Stimulated activated CD4-positive, alpha-beta T cell treated with anti-CD3 and anti-CD28 coated beads, Interleukin-1b, Interleukin-23, amount 100 ng/mL, for 4 hours (primary cell): ENCODE measurements around the gene DCUN1D4.
A peak's percentile ranks its signal among the peaks of the same experiment; 100 is the strongest.
"Not testable (repeated sequence)": the region's sequence is repeated elsewhere in the genome, so short reads cannot be mapped to it uniquely, and the experiment has no call there.

Source experiments
- DNase-seq, 2 donors: peaks; one replicate each; pipeline ENCODE4 v3.0.0-alpha.2; 2020; ENCODE audit warnings: low read depth in 2 of 2

The DCUN1D4 gene

DNA sequence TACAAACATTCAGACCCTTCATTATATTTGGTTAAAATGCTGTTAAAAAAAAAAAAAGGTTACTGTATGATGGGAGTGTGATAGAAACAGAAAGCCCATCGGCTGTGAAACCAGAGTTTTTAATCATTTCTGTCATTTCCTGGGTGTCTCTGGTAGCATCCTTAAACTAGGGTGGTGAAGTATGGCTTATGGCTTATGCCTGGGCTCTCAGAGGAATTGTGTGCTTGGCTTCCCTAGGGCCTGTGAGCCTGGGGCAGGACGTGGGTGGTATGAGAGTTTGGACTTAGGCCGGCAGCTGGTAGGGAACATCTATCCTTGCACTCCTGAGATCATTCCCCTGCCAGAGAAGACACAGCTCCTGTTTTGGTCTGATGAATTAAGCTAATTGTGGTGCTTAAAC is 52.2 kb downstream of the DCUN1D4 start:
- no peak for DNase-seq

DNA sequence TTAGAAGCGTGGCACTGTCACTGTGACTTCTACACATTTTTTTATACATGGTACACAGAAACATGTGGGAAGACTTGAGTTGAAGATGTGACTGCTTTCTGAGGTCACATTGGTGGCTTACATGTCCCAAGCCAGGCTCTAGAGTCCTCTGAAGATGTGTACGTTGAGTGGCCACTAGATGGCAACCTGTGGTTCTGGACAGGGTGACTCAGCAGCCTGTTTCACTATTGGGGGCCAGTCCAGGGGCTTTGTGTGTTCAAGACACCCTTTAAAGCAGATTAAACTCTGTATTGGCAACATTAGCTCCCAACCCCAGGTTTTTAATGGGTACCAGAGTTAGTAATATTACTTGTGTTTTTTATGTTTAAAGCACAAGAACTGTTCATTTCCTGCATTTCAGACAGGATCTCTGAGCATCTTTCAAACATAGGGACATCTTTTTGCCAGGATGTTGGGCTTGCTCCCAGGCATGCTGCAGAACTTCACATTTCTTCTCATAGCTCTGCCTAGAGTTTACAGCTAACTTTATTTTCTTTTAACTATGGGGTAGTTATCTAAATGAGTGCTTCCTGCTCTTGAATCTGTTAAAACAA is 53.0 kb downstream of the DCUN1D4 start:
- DNase-seq, result peak; percentile 6 to 27

DNA sequence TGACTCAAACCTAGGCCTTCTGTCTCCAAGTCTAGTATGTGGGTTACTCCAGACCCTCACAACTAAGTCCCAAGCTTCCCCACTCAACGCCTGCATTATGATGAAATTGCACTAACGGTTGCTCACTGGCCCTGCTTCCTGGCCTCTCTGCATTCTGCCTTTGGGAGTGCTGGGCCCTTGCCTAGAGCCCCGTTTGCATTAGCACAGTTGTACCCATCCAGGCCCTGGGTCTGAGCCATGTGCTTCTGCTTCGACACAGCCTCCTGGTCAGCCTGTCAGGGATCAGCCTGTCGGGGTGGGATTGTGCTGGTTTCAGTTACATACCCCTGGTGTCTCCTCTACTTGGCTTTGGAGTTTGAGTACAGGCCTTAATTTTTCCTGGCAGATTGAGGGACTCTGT is 58.4 kb downstream of the DCUN1D4 start:
- DNase-seq, result no peak

DNA sequence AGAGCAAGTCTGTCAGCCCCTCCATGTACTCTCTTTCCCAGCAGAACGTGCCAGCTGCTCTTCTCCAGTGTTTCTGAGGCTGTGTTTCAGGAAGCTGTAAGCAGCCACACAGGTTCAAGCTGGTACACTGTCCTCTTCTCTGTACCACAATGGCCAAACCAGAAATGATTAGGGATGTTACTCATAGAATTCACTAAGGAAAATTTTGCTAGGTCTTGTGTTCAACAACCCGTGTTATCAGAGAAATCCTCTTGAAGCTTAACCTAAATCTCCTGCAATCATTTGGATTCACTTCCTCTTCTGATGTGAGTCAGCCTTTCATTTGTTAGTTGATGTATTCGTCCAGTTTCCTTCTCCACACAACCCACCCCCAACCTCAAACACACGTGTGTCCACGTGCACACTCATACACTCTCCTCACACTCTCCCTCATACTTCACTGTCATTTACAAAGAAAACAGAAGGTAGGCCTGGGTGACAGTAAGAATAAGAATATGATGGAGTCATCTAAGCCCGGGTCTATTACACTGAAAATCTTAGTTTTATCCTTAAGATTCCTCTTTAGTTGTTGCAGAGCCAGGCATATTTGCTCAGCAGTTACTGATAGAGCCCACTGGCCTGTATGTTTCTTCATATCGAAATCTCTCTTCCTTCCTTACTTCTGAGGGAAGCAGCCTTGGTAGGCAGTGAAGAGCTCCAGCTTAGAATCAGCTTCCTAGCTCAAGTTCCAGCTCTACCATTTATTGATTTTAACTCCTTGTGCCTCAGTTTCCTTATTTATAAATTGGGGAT is 63.4 kb downstream of the DCUN1D4 start:
- DNase-seq, result no peak

DNA sequence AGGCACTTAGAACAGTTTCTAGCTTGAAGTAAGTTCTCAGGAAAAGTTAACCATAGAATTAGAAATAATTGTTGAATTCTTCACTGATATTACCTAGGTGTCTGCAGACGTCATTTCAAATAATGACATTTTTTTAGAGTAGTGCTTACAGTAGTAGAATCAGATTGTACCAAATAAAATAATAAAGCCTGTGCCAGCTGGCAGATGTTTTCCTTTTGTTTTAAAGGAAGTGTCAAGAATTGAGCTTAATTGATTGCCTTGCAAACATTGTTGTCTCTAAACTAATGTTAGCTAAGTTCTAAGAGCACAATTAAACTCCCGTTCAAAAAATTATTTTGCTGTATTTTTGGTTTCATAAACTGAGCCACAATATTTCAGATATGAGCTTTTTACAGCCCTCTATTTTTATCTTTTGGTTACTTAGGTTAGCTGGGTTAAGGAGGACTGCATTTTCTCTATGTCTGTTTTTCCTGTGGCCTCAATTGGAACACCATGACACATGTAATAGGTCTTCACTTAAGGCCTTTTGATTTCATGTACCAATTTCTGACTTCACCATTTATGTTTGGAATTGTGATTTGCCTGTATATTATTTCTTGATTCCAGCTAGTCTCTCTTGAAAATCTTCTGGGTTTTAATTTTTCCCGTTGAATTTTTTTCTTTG is 64.2 kb downstream of the DCUN1D4 start:
- no peak for DNase-seq

DNA sequence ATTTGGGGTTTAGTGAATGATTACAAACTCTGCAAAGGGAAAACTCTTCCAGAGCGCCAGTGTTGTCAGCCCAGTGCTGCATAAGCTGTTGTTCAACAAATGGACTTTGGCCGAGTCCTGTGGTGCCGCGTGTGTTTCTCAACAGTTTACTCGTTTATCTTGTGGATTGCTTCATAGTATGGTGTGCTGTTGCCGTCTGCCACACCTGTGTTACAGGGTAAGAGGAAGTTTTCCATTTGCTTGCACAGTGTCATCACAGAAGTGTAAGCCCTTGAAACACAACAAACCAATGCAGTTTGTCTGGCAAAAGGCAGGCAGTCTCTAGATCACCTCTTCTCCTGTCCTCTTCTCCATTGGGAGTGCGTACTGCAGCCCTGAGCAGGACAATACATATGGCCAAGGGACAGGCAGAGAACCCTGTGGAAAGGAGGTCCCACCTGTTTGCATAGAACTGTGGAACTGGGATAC is 66.3 kb downstream of the DCUN1D4 start:
- no peak for DNase-seq

DNA sequence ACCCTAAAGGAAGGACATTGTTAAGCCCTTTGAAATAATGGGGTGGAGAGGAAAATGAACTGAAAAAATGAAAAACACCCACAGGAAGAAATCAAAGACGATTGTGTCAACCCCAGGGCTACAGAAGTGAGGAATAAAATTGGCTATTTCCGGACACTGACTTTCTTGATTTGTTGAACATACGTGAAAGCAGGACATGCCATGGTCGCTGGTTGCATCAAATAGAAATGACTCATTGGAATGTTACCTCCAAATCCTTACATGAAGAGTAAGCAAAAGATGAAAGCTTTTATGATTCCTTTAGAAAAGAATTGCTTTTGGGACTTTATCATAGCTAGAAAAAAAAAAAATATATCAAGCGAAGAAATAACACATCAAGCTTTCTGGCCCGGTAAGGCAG is 75.3 kb downstream of the DCUN1D4 start:
- DNase-seq, result no peak

DNA sequence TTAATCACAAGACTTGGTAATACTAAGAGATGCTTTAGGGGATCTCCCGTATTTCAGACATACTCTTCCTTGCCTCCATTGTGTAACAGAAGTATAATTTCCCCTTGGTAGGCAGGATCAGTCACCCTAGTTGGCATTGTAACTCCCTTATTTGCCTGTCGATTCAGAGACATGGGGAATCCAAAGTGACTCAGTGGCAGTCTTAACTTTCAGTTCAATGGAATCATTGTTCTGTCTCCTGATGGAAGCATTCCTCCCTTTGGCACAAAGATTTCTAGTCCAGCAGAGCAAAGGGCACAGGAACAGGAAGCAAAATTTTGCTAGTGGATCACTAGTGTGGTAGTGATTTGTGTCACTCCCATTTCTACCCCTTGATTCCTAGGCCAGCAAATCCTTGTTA is 80.4 kb downstream of the DCUN1D4 start:
- no peak for DNase-seq

DNA sequence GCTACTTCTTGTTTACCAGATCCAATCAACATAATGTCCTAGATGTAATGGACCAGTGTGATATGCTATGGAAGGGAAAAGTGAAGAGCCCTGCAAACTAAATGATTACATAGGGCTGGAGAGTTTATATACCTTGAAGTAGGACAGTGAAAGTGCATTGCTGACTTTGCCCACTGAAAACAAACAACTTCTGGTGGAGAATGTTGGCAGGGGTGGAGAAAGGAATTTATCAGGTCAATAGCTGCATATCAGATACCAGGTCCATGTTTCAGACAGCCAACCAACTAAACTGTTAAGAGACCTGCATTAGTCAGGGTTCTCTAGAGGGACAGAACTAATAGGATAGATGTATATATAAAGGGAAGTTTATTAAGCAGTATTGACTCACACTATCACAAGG is 82.4 kb downstream of the DCUN1D4 start:
- DNase-seq, result no peak

DNA sequence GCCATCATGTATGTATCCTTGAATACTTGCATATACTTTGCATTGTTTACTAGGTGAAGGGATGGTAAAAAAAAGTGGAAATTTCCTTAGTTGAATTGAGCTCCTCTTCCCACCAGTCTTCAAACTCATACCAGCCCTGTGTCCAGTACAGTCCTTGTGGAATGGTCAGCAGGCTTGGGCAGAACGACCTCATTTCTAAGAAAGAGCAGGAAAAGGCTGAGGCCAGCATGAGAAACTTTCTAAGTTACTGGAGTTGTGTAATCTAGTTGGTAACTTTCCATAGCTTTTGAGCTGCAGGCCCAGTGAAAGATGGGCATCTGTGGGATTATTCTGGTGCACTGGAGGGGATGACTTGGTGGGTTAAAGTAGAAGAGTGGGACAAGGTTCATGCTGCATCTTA is 87.6 kb downstream of the DCUN1D4 start:
- no peak for DNase-seq

DNA sequence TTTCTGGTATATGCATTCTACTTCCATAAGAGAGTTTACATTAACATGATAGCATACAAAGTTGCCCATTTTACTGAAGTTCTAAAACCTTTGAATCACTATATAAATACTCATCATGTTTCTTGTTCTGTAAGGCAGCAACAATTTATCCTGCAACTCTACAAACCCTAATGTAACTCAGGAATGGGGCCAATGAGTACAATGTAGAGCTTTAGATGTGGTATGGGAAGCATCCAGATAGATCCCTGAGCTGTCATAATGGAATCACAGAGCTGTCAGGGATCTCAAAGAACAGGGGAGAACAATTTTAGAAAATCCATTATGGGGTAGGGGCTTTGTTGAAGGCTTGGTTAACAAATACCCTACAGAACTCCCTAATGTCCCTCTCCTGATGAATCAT is 88.5 kb downstream of the DCUN1D4 start:
- no peak for DNase-seq

DNA sequence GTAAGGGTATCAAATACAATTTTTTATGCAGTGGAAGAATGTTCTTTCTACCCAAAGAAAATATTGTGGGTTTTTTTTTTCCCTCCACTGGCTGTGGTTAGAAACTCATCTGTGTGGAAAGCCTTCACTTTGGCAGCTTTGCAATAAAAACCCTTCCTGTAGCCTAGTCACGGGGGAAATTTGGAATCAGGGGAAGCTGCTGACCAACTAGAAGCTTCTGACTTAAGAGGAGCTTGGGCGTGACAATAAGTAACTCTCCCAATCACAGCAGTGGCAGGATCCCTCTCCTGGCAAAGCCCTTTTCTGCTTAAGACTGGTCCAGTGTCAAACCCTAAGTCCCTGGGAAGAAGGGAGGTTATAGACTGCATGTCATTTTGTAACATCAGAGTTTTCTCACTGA is 89.3 kb downstream of the DCUN1D4 start:
- DNase-seq, result no peak

DNA sequence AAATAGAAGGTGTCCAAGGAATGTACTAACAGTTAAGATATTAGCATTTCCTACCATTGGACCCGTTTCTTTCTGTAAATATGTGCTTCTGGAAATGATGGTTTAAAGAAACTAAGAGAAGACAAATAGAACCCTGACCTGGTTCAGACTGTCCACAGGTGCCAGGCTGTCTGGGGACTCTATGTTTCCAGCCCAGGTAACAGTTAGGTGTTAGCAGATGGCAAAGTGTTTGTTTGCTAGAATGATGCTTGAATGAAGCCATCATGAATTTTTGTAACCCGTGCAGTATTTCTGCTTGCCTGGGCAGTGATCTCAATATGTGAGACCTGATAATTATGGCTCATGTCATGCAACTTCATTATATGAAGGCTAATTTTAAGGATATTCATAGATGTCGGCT is 89.7 kb downstream of the DCUN1D4 start:
- DNase-seq, result no peak

DNA sequence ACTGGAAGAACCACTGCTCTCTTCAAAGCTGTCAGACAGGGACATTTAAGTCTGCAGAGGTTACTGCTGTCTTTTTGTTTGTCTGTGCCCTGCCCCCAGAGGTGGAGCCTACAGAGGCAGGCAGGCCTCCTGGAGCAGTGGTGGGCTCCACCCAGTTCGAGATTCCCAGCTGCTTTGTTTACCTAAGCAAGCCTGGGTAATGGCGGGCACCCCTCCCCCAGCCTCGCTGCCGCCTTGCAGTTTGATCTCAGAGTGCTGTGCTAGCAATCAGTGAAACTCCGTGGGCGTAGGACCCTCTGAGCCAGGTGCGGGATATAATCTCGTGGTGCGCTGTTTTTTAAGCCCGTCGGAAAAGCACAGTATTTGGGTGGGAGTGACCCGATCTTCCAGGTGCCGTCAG is 97.5 kb downstream of the DCUN1D4 start:
- not testable (repeated sequence) for DNase-seq

DNA sequence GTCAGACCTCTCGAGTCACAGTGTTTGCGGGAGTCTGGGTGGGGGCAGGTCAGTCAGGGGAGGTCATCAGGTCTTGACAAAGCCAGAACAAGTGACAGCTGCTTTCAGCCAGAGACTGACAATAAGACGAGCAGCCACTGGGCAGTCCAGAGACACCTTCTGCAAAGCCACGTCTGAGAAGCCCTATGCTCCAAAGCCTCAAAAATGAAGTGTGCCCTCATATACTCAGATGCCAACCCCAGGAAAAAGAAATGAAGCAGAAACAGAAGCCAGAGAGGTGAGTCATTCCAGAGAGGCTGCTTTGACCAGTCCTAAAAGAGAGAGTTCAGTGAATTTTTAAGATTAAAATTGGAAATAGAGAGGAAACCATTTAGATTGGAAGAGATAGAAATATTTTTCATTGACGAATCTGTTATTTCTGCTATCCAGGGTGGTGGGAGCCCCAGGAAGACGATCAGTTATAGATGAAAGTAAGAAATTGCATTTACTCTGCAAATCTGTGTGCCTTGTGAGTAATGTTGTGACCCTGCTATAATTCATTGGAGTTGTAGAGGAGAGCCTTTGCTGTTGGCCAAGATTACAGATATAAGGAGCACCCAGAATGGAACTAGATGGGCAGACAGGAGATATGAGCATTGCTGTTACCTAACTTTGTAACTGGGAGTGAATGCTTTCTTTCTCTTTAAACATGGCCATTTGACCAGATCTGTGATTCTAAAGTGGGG is 99.3 kb downstream of the DCUN1D4 start:
- no peak for DNase-seq

DNA sequence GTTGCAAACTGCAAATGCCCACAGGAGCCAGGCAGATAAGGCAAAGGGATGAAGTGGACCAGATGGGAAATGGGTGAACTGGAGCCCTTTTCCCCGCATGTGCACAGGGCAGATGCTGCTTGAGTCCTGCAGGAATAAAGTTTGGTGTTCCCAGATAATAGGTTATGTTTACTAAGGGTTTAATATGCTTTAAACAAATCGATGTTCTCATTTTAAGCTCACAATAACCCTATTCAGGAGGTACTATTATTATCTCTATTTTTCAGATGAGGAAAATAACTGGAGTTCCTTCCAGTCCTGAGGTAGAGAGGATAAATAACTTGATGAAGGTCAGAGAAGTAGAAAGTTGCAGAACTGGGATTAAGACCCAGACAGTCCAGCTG is 99.9 kb downstream of the DCUN1D4 start:
- DNase-seq, result no peak

DNA sequence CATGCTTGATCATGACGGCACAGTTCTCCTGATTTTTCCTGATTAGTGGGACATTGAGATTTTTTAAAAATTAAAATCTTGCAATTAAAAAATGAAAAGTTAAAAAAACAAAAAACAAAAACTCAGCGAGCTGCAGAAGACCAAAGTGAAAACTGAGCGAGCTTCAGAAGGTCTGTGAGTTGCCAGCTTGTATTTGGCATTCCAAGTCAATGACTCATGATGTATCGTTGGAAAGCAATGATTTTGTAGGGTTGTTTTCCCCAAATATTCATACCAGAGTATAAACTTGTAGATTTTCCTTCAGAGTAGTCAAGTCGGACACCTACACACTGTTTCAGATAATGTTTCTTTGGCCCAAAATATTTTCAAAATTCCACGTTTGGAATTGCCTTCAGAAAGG is 100.3 kb downstream of the DCUN1D4 start:
- DNase-seq, result no peak

DNA sequence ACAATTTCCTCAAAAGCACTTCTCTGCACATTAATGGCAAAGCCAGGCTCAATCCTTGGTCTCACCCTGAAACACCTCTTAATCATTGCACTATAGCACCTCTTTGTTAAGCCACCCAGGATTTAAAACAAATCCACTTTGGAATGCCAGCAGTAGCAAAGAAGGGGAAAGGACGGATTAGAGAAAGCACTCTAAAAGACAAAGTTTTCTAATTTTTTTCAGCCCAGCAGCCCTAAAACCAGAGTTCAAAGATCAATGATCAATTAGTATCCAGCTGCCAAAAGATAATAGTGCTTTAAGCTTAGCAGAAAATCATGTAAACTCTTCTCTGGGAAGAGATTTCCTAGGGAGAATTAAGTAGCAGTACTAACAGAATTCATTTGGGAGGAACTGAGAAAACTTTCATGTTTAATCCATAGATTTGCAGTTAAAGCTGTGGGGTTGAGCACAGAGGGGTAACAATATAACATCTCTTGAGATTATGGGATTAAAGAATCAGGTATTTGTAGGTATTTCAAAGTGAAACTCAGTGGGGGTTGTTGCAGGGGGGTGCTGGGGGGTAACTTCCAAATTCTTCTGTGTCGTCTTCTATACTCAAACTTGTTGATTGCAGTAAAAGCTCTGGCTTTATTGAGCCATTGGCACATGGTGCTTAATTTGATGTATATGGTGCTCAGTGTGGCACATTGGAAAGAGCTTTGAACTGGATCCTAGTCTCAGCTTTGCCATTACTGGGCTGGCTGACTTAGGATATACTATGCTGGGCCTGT is 115.4 kb downstream of the DCUN1D4 start:
- no peak for DNase-seq

DNA sequence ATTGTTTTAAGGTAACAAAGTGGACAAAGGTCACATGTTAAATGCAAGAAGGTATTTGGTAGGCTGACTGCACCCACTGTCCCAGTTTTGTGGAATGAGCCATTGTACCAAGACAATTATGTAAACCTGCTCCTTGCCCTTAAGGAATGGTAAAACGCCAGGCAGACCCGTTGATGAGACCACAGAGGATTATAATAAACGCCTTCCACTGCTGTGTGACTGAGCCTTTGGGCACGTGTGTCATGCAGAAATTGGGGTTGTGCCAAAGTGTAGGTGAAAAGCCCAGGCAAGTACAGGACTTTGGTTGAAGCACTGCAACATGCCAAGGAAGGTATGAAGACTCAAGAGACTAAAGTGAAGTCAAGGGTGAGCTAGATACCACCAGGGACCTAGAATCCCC is 117.5 kb downstream of the DCUN1D4 start:
- DNase-seq, result no peak

DNA sequence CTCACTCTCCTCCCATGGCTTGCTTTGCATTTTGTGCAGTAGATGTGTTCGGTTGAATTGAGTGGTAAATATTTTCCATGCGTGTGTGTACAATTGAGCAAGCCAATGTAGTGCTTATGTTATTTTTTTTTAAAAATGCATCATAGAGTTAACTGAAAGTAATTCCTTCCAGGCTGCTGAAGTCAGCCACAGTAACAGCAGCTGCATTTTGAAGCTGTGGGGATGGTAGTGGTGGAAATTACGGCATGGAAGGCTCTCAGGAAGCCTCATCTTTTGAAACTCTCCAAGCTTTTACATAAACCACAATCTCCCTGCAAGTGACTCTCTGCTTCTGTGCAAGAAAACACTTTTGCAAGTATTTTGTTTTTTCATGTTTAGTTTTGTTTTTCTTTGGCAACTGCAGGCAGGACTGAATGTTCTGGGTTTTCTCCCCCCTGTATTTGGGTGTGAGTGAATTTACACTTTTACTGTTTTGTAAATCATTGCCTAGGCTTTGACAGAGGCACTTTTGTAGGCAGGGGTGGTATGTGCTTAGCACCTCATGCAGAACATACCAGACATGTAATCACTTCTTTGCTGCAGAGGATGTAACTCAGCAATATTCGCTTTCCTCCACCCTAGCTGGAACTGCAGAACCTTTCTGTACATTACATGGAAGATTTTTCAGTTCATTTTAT is 121.0 kb downstream of the DCUN1D4 start:
- no peak for DNase-seq

DNA sequence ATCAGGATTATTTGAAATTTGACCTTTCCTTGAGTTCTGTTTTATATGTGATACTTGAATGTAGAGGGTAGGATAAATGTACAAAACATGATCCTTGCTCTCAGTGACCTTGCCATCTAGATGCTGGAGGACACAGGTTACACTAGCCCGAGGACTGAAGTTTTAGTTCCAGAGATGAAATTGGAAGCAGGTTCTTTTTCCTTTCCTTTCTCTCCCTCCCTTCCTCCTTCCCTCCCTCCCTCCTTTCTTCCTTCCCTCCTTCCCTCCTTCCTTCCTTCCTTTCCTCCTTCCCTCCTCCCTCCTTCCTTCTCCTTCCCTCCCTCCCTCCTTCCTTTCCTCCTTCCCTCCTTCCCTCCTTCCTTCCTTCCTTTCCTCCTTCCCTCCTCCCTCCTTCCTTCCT is 122.9 kb downstream of the DCUN1D4 start:
- DNase-seq, result no peak
